NCI-H146 treated with DMSO at 0.1 percent for 48 hours (cell line): ENCODE measurements around the gene TMEM120B.
A peak's percentile ranks its signal among the peaks of the same experiment; 100 is the strongest.
"Not testable (repeated sequence)": the region's sequence is repeated elsewhere in the genome, so short reads cannot be mapped to it uniquely, and the experiment has no call there.

Experiments
- DNase-seq: peaks from one replicate; lab custom pipeline; 2025; ENCODE audit not compliant: unreplicated experiment; lab: John Stamatoyannopoulos, UW

Gene TMEM120B

GRCh38 chr12:121709064-121709424 lies 3.5 kb upstream of the TMEM120B start:
- not testable (repeated sequence) for DNase-seq

- DNase-seq: no peak
These were observed 3.0 kb upstream of the TMEM120B start for GRCh38 chr12:121709478-121709961.

DNA sequence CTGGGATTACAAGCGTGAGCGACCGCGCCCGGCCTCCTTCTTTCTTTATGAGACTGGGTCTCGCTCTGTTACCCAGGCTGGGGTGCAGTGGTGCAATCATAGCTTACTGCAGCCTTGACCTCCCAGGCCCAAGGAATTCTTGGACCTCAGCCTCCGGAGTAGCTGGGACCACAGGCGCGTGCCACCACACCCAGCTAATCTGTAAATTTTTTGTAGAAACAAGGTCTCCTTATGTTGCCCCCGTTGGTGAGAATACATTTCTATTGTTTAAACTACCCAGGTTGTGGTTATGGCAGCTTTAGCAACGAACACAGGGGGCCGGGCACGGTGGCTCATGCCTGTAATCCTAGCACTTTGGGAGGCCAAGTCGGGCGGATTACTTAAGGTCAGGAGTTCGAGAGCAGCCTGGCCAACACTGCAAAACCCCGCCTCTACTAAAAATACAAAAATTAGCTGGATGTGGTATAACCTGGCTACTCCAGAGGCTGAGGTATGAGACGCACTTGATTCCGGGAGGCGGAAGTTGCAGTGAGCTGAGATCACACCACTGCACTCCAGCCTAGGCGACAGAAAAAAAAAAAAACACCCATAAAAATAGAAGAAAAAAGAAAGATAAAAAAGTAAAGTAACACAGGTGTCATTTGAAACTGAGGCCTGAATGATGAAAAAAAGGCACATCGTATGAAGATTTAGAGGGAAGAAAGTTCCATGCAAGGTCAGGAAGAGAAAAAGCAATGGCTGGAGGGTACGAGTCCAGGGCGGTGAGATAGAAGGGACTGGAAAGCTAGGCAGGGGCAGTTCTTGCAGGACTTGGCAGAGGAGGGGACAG lies 977 bp upstream of the TMEM120B start:
- no peak for DNase-seq

DNA sequence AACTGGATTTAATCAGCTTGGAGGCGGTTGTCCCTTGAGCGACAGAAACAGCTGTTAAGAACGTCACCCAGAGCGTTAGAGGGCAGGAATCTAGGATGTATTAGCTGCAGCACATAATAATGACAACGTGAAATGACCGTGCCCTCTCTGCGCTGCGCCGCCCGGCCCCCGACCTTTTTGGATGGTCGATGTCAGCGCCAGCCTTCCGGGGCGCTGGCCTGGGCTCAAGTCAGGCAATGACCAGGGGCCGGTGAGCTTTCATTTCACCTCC lies 427 bp upstream of the TMEM120B start:
- peak; percentile 41 for DNase-seq

DNA sequence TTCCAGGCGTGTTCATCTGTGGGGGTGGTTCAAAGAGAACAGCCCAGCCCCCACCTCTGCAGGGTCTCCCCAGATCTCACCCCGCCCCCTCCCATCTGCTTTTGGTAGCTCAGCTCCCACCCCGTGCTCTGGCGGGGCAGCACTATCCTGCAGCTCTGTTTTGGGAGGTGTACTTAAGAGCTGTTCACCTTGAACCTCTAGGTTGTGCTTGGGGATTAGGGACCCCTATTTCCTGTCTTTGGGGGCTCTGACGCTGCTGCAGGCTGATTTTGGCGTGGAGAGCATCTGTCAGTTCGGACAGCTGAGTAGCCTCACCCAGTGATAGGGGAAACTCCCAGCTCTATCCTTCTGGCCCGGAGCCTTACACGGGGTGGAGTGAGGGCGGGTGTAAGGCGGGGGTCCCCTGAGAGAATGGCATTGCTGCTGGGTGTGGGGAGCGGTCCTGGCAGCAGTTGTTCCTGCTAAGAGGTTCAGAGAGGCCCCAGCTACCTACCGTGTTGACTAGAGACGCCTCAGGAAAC lies 765 bp downstream of the TMEM120B start:
- no peak for DNase-seq

- DNase-seq: no peak
These were observed 1.2 kb downstream of the TMEM120B start for GRCh38 chr12:121713793-121714192.

GRCh38 chr12:121715055-121715454 lies 2.5 kb downstream of the TMEM120B start:
- DNase-seq: not testable (repeated sequence)

DNA sequence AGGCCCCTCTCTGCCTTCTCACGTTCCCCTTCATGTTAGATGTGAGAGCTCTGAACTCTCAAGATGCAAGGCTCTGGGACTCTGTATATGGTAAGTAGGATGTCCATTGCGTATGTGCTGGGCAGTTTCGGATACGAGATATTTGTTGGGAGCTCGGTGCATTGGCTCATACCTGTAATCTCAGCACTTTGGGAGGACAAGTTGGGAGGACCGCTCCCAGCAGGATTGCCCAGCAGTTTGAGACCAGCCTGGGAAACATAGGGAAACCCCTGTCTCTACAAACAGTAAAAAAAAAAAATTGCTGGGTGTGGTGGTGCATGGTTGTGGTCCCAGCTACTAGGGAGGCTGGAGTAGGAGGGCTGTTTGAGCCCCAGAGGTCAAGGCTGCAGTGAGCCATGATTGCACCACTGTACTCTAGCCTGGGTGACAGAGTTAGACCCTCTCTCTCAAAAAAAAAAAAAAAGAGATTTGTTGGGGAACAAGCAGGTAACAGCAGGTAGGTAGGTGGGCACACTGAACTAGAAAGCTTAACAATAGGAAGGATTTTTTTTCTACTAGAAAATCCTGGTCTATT lies 3.4 kb downstream of the TMEM120B start:
- no peak for DNase-seq

- no peak for DNase-seq
These were observed 4.6 kb downstream of the TMEM120B start for GRCh38 chr12:121717041-121717699.

DNA sequence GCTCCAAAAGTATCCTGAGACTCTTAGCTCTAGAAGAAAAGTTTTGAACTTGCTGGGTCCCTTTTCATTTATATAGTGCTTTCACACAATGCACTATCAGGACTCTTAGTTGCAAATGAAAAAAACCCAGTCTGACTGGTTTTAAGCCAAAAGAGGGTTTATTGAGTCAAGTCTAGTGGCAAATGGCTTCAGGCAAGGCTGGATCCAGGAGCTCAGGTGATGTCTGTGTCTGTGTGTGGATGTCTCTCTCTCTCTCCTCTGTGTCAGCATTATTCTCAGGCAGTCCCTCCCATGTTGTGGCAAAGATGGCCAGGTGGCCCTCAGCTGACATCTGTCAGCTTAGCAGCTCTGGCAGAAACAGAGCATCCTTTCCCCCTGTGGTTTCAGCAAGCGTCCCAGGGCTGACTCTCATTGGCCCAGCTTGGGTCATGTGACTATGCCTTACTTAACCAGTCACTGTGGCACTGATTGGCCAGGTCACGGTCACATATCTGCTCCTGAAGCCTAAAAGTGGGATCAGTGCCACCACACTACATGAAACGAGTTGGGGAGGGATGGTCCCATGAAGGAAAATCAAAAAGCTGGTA lies 6.2 kb downstream of the TMEM120B start:
- DNase-seq: no peak

DNA sequence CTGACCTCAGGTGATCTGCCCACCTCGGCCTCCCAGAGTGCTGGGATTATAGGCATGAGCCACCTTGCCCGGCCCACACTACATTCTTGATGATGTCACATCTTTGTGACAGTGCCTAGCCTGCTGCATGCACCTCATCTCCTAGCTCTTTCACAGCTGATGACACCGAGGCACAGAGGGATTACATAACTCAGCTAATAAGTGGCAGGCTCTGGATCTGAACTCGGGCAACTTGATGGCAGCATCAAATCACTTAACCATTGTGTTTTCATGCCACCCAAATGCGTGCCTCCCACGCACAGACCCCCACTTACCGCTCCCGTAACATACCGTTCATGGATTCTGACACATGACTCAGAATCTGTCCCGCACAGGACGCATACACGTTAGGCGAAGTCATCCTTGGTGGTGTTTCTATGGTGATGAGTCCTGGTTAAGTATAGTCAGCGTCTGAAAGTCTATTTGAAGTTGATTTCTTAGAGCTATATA lies 7.4 kb downstream of the TMEM120B start:
- no peak for DNase-seq

- DNase-seq: no peak
These were observed 8.2 kb downstream of the TMEM120B start for GRCh38 chr12:121720762-121721161.

- DNase-seq: no peak
These were observed 10.0 kb downstream of the TMEM120B start for GRCh38 chr12:121722511-121722910.

DNA sequence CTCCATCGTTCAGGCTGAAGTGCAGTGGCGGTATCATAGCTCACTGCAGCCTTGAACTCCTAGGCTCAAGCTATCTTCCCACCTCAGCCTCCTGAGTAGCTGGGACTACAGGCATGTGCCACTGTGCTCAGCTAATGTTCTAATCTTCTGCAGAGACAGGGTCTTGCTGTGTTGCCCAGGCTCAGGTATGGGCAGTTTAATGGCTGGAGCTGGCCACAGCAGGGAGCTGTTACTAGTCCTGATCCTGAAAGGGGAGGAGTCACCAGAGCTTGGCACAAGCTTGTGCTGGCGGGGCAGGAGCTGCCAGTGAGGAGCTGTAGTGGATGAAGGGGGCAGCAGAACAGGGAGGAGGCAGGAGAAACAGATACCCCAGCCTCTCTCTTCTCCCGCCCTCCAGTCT lies 10.6 kb downstream of the TMEM120B start:
- no peak for DNase-seq

GRCh38 chr12:121724925-121725324 lies 12.4 kb downstream of the TMEM120B start:
- DNase-seq: no peak

DNA sequence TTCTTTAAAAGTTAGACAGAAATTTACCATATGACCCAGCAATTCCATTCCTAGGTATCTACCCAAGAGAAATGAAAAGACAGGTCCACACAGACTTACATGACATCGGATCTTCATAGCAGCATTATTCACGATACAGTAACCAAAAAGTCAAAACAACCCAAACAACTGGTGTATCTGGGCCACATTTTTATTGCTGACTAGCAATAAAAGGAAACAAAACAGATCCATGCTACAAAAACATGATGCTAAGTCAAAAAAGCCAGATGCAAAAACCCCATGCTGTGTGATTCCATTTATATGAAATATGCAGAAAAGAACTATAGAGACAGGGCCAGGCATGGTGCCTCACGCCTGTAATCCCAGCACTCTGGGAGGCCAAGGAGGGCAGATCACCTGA lies 12.9 kb downstream of the TMEM120B start:
- no peak for DNase-seq

DNA sequence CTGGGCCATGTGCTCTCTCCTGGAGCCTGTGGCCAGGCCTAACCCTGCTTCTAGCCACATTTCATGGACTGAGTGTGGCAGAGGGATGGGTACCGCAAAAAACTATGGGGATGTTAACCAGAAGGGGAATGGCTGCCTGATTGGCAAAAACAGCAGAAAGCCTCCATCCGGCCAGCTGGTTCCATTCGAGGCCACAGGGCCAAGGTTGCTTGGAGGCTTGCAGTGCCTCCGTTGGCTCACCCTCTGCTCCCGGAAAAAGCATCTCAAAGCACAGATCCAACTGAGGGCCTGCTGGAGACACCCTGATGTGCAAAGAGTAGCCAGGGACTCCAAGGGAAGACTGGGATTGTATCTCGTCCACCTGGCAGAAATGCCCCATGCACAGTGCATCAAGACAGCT lies 16.5 kb downstream of the TMEM120B start:
- no peak for DNase-seq

- DNase-seq: no peak
These were observed 18.9 kb downstream of the TMEM120B start for GRCh38 chr12:121731473-121731872.

DNA sequence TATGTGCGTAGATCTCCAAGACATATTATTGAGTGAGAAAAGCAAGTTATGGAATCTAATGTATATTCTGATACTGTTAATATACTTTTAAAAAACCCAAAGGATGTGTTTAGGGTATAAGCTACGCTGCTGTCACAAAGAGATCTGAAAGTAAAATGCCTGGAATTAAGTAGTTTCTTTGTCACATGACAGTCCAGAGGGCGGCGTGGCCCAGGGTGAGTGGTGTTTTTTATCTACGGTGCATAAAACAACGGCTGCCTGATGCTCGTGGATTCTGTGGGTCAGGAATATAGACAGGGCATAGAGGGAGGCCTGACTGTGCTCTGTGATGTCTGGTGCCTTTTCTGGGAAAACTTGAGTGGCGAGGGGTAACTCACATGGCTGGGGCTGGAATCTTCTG lies 21.3 kb downstream of the TMEM120B start:
- no peak for DNase-seq

DNA sequence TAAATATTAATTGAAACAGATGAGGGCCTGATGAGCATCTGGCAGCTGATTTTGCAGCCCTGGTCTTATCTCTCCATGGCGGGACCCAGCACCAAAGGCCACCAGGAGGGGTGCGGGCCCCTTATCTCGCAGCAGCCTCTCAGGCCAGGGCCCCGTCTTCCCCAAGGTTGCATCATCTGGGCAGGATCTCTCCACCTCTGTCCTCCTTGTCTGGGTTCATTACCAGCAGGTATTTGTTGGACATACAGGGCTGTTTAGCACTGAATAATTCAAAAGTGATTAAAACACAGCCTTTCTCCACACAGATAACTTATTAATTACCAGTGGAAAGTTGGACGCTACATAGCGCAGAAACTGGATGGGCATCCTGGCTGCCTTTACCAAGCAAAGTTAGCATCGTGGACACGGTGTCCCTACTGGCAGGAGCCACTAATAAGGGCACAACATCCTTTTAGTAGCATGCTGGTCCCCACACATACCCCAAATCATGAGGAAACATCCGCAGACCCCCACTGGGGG lies 25.8 kb downstream of the TMEM120B start:
- DNase-seq: no peak

DNA sequence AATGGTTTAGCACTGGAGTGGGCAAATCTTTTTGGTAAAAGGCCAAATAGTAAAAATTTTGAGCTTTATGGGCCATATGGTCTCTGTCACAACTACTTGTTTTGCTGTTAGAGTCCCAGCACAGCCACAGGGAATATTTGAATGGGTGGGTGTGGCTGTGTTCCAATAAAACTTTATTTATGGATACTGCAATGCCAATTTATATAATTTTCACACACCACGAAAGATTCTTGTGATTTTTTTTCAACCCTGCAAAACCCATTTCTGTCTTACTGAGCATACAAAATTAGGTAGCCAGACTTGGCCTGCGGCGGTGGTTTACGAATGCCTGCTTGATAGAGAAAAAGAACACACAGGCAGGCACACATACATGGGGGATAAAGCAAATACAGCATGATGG lies 28.3 kb downstream of the TMEM120B start:
- DNase-seq: no peak
